ENCODE results near the gene TLK1. TPM values are rescaled to one million over a fixed set of nuclear protein-coding genes. Genes with fewer than 3 reads are reported as not detected.
"Not testable (repeated sequence)": the region's sequence is repeated elsewhere in the genome, so short reads cannot be mapped to it uniquely, and the experiment has no call there.

The TLK1 gene
- total and polyA plus RNA-seq, 2 experiments from 2014 or later: 41.2 to 45.0 TPM

DNA sequence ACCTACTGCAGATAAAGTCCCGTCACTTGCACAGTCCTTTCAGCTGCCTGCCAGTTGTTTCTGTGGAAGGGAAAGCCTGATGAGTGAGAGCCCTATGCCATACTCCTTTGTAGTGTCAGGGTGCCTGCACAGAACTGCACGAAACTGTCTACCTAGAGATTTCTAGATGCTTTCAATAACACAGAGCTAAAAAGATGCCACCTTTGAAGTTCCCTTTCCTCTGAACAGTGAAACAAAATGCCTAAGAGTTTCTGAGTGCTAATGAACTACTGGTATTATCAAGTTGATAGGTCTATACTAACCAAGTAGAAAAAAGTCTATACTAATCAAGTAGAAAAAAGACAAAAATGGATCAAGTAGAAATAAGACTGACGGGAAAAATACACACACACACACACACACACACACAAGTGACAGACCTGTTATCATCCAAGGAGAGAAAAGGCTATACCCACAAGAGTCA lies 79.0 kb downstream of the TLK1 start (continued):
- TF ChIP-seq, protein P1, sequence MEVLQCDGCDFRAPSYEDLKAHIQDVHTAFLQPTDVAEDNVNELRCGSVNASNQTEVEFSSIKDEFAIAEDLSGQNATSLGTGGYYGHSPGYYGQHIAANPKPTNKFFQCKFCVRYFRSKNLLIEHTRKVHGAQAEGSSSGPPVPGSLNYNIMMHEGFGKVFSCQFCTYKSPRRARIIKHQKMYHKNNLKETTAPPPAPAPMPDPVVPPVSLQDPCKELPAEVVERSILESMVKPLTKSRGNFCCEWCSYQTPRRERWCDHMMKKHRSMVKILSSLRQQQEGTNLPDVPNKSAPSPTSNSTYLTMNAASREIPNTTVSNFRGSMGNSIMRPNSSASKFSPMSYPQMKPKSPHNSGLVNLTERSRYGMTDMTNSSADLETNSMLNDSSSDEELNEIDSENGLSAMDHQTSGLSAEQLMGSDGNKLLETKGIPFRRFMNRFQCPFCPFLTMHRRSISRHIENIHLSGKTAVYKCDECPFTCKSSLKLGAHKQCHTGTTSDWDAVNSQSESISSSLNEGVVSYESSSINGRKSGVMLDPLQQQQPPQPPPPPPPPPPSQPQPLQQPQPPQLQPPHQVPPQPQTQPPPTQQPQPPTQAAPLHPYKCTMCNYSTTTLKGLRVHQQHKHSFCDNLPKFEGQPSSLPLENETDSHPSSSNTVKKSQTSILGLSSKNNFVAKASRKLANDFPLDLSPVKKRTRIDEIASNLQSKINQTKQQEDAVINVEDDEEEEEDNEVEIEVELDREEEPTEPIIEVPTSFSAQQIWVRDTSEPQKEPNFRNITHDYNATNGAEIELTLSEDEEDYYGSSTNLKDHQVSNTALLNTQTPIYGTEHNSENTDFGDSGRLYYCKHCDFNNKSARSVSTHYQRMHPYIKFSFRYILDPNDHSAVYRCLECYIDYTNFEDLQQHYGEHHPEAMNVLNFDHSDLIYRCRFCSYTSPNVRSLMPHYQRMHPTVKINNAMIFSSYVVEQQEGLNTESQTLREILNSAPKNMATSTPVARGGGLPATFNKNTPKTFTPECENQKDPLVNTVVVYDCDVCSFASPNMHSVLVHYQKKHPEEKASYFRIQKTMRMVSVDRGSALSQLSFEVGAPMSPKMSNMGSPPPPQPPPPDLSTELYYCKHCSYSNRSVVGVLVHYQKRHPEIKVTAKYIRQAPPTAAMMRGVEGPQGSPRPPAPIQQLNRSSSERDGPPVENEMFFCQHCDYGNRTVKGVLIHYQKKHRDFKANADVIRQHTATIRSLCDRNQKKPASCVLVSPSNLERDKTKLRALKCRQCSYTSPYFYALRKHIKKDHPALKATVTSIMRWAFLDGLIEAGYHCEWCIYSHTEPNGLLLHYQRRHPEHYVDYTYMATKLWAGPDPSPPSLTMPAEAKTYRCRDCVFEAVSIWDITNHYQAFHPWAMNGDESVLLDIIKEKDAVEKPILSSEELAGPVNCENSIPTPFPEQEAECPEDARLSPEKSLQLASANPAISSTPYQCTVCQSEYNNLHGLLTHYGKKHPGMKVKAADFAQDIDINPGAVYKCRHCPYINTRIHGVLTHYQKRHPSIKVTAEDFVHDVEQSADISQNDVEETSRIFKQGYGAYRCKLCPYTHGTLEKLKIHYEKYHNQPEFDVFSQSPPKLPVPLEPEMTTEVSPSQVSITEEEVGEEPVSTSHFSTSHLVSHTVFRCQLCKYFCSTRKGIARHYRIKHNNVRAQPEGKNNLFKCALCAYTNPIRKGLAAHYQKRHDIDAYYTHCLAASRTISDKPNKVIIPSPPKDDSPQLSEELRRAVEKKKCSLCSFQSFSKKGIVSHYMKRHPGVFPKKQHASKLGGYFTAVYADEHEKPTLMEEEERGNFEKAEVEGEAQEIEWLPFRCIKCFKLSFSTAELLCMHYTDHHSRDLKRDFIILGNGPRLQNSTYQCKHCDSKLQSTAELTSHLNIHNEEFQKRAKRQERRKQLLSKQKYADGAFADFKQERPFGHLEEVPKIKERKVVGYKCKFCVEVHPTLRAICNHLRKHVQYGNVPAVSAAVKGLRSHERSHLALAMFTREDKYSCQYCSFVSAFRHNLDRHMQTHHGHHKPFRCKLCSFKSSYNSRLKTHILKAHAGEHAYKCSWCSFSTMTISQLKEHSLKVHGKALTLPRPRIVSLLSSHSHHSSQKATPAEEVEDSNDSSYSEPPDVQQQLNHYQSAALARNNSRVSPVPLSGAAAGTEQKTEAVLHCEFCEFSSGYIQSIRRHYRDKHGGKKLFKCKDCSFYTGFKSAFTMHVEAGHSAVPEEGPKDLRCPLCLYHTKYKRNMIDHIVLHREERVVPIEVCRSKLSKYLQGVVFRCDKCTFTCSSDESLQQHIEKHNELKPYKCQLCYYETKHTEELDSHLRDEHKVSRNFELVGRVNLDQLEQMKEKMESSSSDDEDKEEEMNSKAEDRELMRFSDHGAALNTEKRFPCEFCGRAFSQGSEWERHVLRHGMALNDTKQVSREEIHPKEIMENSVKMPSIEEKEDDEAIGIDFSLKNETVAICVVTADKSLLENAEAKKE (CRISPR knock-in tag; IDR thresholded peaks at IDR 0.05): no peak
- no peak for TF ChIP-seq NANOG (IDR thresholded peaks at IDR 0.05; ENCODE audit: borderline replicate concordance)

DNA sequence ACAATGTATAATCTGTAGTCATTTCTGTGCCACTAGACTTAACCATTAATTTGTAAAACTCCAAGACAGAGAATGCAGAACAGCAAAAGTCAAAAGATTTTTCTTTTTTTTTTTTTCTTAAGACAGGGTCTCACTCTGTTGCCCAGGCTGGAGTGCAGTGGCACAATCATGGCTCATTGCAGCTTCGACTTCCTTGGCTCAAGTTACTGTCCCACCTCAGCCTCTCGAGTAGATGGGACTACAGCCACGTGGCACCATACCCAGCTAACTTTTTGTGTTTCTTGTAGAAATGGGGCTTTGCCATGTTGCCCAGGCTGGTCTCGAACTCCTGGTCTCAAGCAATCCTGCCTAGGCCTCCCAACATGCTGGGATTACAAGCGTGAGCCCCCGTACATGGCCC lies 80.1 kb downstream of the TLK1 start:
- no peaks in the 10 kb centered on the region for H3F3A ChIP-seq (replicated peaks; ENCODE audit: low read depth)
- H3K4me2 ChIP-seq: no peak overlapping the region
- H3K9me3 Mint-ChIP-seq: no peaks in the 10 kb centered on the region
- peaks cover 84% of the 10 kb centered on the region for H3K79me2 ChIP-seq (replicated peaks; ENCODE audit: insufficient read depth)
- no peaks in the 10 kb centered on the region for H3K27me3 ChIP-seq (ENCODE audit: insufficient read depth)
- peaks cover 4% of the 10 kb centered on the region for H4K20me1 ChIP-seq (replicated peaks; ENCODE audit: insufficient read depth)
- peaks cover 14% of the 10 kb centered on the region for H3K4me1 ChIP-seq (ENCODE audit: insufficient read depth)
- no peak overlapping the region for H2AFZ ChIP-seq
- no peak overlapping the region for H3K4me3 ChIP-seq
- H3K36me3 Mint-ChIP-seq (ENCODE audit: low read depth): peaks cover 44% of the 10 kb centered on the region
- no peak overlapping the region for H3K27ac ChIP-seq (ENCODE audit: low read depth)
- H3K27ac Mint-ChIP-seq: no peak overlapping the region
- no peak overlapping the region for H3K4me3 Mint-ChIP-seq
- no peak for ATAC-seq
- TF ChIP-seq, protein P2, sequence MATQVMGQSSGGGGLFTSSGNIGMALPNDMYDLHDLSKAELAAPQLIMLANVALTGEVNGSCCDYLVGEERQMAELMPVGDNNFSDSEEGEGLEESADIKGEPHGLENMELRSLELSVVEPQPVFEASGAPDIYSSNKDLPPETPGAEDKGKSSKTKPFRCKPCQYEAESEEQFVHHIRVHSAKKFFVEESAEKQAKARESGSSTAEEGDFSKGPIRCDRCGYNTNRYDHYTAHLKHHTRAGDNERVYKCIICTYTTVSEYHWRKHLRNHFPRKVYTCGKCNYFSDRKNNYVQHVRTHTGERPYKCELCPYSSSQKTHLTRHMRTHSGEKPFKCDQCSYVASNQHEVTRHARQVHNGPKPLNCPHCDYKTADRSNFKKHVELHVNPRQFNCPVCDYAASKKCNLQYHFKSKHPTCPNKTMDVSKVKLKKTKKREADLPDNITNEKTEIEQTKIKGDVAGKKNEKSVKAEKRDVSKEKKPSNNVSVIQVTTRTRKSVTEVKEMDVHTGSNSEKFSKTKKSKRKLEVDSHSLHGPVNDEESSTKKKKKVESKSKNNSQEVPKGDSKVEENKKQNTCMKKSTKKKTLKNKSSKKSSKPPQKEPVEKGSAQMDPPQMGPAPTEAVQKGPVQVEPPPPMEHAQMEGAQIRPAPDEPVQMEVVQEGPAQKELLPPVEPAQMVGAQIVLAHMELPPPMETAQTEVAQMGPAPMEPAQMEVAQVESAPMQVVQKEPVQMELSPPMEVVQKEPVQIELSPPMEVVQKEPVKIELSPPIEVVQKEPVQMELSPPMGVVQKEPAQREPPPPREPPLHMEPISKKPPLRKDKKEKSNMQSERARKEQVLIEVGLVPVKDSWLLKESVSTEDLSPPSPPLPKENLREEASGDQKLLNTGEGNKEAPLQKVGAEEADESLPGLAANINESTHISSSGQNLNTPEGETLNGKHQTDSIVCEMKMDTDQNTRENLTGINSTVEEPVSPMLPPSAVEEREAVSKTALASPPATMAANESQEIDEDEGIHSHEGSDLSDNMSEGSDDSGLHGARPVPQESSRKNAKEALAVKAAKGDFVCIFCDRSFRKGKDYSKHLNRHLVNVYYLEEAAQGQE (IDR thresholded peaks at IDR 0.05; ENCODE audit: unreplicated experiment): no peak
- TF ChIP-seq ZNF331 (CRISPR knock-in tag; IDR thresholded peaks at IDR 0.05; ENCODE audit: low read depth) (no peak), EZH2 (IDR thresholded peaks at IDR 0.05; ENCODE audit: low read depth, unreplicated experiment) (no peak), NANOG (IDR thresholded peaks at IDR 0.05; ENCODE audit: borderline replicate concordance) (no peak), POLR2AphosphoS5 (IDR thresholded peaks at IDR 0.05; ENCODE audit: low read depth) (no peak), EZH2phosphoT487 (IDR thresholded peaks at IDR 0.05; ENCODE audit: unreplicated experiment) (no peak)
- no peaks in the 10 kb centered on the region for H3K36me3 ChIP-seq (ENCODE audit: insufficient read depth)
- H3K4me1 Mint-ChIP-seq: peaks cover 24% of the 10 kb centered on the region
- H3K27me3 Mint-ChIP-seq (ENCODE audit: insufficient read depth, low read depth, poor library complexity): no peaks in the 10 kb centered on the region
- H3K9me2 ChIP-seq (ENCODE audit: insufficient read depth): no peaks in the 10 kb centered on the region
- no peak for DNase-seq (ENCODE audit: low spot score)

DNA sequence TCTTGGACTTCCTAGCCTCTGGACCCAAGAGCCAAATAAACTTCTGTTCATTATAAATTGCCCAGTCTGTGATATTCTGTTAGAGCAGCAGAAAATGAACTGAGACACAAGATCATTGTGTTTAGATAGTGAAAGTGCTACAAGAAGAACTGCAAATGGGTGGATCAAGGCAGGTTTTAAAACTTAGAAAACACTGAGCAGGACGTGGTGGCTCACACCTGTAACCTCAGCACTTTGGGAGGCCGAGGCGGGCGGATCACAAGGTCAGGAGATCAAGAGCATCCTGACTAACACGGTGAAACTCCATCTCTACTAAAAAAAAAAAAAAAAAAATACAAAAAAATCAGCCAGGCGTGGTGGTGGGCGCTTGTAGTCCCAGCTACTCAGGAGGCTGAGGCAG lies 84.3 kb downstream of the TLK1 start:
- not testable (repeated sequence) for DNase-seq (ENCODE audit: low spot score); H3K4me3 ChIP-seq; H3K4me1 Mint-ChIP-seq; ATAC-seq; H3K36me3 ChIP-seq (ENCODE audit: insufficient read depth); H3K27me3 ChIP-seq (ENCODE audit: insufficient read depth); H3K27me3 Mint-ChIP-seq (ENCODE audit: insufficient read depth, low read depth, poor library complexity); H3F3A ChIP-seq (replicated peaks; ENCODE audit: low read depth); H3K9me3 Mint-ChIP-seq; H3K4me2 ChIP-seq; H2AFZ ChIP-seq; H3K27ac Mint-ChIP-seq; H3K4me3 Mint-ChIP-seq; H3K4me1 ChIP-seq (ENCODE audit: insufficient read depth); H4K20me1 ChIP-seq (replicated peaks; ENCODE audit: insufficient read depth); H3K27ac ChIP-seq (ENCODE audit: low read depth); H3K9me2 ChIP-seq (ENCODE audit: insufficient read depth)
- H3K79me2 ChIP-seq (replicated peaks; ENCODE audit: insufficient read depth): peaks cover 60% of the 10 kb centered on the region
- H3K36me3 Mint-ChIP-seq (ENCODE audit: low read depth): peaks cover 57% of the 10 kb centered on the region
